HG02943 (cell line): ENCODE data around the gene COPS8.

Source experiments
- ATAC-seq: cut with Tn5 transposase; IDR thresholded peaks from one replicate; pipeline ENCODE4 v1.9.1; 2021; ENCODE audit warnings: mild to moderate bottlenecking, low read depth, moderate library complexity; ENCODE audit not compliant: unreplicated experiment

COPS8 gene

GRCh38 chr2:237085248-237086221 is at the start of gene COPS8:
Gene COPS8 (plus strand): TSS chr2:237085889. CDS start chr2:237085965, 76 bp downstream.
- ATAC-seq = peak; percentile 90

GRCh38 chr2:237039301-237040031 is 46.2 kb upstream of the COPS8 start:
- ATAC-seq = no peak

- ATAC-seq = no peak
Observed at GRCh38 chr2:237041231-237041630, 44.5 kb upstream of the COPS8 start.

GRCh38 chr2:237042101-237042500 is 43.6 kb upstream of the COPS8 start:
- no peak for ATAC-seq

GRCh38 chr2:237043866-237044265 is 41.8 kb upstream of the COPS8 start:
- ATAC-seq = no peak

- ATAC-seq = no peak
Observed at GRCh38 chr2:237044281-237044680, 41.4 kb upstream of the COPS8 start.

GRCh38 chr2:237045449-237045848 is 40.2 kb upstream of the COPS8 start:
- ATAC-seq = no peak

- ATAC-seq = no peak
Observed at GRCh38 chr2:237048595-237048994, 37.1 kb upstream of the COPS8 start.

GRCh38 chr2:237051861-237052260 is 33.8 kb upstream of the COPS8 start:
- no peak for ATAC-seq

GRCh38 chr2:237053066-237053465 is 32.6 kb upstream of the COPS8 start:
- no peak for ATAC-seq

GRCh38 chr2:237055386-237056100 is 30.1 kb upstream of the COPS8 start:
- ATAC-seq = no peak

GRCh38 chr2:237056287-237056875 is 29.3 kb upstream of the COPS8 start:
- ATAC-seq = no peak

- ATAC-seq = no peak
Observed at GRCh38 chr2:237057107-237057506, 28.6 kb upstream of the COPS8 start.

- ATAC-seq = peak; percentile 69
Observed at GRCh38 chr2:237057893-237058300, 27.8 kb upstream of the COPS8 start.

GRCh38 chr2:237058423-237058822 is 27.3 kb upstream of the COPS8 start:
- no peak for ATAC-seq

GRCh38 chr2:237059155-237059875 is 26.4 kb upstream of the COPS8 start:
- ATAC-seq = peak; percentile 63

- no peak for ATAC-seq
Observed at GRCh38 chr2:237060534-237061312, 25.0 kb upstream of the COPS8 start.

- ATAC-seq = no peak
Observed at GRCh38 chr2:237061356-237061755, 24.3 kb upstream of the COPS8 start.

GRCh38 chr2:237062585-237062984 is 23.1 kb upstream of the COPS8 start:
- ATAC-seq = no peak
